SK-N-DZ (cell line): ENCODE measurements around the gene CCDC138.

ENCODE experiments used
- DNase-seq: peaks from one replicate; pipeline ENCODE4 v3.0.0-alpha.2; 2015; ENCODE audit warnings: low spot score

CCDC138 gene

DNA sequence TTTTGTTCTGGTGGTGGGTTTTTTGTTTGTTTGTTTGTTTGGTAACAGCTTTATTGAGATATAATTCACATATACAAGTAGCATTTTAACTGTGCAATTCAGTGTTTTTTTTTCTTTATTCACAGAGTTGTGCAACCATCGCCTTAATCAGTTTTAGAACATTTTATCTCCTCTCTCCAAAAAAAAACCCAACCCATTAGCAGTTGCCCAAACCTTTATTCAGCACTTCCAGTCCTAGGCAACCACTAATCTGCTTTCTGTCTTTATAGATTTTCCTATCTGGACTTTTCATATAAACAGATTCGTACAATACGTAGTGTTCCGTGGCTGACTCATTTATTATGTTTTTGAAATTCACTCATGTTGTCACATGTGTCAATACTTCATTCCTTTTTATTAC, 38.7 kb downstream of the CCDC138 start:
- DNase-seq, result no peak

GRCh38 chr2:108825736-108826135, 39.2 kb downstream of the CCDC138 start:
- DNase-seq, result no peak

- DNase-seq, result no peak
Observed at GRCh38 chr2:108829578-108830310, 43.2 kb downstream of the CCDC138 start.

DNA sequence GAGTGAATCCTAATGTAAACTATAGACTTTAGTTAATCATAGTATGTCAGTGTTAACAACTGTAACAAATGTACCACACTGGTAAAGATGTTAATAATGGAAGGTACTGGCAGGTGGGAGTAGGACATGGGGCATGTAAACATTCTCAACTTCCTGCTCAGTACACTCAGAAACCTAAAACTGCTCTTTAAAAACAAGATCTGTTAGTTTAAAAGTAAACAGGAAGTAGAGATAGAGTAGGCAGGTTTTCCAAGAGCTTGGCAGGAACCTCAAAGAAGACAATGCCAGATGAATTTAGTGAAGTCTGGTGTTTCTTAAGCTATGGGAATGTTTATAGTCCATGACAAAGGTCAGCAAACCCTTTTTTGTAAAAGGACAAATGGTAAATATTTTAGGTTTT, 46.6 kb downstream of the CCDC138 start:
- DNase-seq, result no peak

DNA sequence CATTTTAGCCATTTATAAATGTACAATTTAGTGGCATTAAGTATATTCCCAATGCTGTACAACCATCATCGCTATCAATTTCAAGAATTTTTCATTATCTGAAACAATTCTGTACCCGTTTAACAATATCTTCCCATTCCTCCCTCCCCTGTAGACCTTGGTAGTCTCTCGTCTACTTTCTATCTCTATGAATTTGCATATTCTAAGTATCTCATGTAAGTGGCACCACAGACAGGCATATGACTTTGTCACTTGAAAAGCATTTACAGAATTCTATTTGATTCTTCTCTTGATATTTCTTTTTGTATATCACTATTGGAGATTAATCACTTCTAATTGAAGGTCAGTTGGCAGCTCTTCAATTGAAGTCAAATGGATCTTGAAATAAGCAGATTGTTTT, 48.0 kb downstream of the CCDC138 start:
- no peak for DNase-seq

DNA sequence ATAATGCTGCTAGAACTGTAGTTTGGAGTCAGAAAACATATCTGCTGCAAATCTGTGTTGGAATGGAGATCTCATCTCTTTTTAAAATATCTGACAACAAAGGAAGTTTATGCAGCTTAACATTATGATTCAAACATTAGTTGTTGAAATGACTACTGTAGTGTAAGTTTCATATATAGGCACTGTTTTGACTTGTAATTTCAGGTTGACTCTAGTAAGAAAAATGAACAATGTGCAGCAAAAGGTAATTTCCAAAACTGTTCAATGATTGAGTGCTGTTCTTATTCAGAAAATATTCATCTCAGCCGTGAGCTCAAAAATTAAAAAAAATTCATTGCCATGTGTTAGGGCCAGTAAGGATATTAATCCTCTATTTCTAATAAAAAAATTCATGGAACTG, 48.5 kb downstream of the CCDC138 start:
- DNase-seq, result no peak

DNA sequence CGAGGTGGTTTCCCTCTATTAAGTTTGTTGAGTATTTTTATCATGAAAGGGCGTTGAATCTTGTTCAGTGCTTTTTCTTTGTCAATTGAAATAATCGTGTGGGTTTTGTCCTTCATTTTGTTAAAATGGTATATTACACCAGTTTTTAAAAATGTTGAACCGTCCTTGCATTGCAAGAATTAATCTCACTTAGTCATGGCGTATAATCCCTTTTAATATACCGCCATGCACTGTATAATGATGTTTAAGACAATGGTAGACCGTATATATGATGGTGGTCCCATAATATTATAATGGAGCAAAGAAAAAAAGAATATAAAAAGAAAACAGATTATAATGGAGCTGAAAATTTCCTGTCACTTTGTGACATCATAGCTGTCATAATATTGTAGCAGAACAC, 50.6 kb downstream of the CCDC138 start:
- no peak for DNase-seq

DNA sequence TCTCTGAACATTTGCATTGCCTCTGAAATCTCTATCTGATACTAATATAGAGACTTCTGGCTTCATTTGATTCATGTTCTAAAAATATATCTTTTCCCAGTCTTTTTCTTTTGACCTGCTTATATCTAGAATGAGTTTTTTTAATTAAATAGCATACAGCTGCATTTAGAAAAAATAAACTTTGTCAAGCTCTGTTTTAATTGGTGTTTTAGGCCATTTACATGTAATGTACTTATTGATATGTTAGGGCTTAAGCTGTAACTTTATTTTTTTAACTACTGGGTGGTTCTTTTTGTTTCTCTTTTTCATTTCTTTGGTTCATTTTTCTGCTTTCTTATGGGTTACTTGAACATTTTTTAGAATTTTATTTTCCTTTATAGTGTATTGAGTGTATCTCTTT, 54.9 kb downstream of the CCDC138 start:
- no peak for DNase-seq

DNA sequence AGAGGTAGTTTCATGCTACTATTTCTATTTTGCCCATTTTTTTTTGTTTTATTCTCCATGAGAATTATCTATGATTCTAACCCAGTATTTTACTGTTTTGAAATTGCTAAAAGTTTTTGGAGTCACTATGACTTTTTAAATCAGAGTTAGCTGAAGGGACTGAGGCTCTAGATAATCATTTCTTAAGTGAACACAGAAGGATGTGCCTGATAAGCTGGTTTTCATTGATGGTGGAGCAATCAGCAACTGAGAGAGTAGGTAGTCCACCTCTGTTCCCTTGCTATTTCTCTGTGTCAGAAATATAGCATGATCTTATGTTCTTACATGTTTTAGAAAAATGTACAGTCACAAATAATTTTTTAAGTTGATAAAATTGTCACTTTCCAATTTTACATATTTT, 59.4 kb downstream of the CCDC138 start:
- DNase-seq, result no peak

DNA sequence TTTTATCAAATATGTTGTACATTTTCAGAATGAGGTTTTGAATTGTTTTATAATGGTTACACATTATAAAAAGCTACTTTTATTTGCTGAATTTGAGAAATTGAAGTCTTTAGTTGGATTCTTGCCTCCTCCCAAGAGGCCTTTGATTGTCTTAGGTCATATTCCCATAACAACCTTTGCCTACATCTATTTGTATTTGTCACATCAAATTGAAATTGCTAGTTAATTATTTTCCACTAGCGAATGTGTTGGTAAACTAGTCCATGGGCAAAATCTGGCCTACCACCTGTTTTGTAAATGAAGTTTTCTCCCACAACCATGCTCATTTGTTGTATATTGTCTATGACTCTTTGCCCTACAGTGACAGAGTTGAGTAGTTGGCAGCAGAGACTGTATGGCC, 60.4 kb downstream of the CCDC138 start:
- no peak for DNase-seq

GRCh38 chr2:108852375-108852774, 65.8 kb downstream of the CCDC138 start:
- no peak for DNase-seq

DNA sequence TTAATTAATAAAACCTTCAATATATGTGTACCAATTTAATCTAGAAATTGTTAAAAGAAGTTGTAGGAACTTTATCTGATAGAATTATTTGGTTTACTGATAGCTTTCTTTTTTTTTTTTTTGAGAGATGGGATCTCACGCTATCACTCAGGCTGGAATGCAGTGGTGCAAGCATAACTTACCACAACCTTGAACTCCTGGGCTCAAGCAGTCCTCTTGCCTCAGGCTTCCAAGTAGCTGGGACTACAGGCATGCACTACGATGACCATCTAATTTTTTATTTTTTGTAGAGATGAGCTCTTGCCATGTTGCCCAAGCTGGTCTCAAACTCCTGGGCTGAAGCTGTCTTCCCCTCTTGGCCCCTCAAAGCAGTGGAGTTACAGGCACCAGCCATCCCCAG, 66.8 kb downstream of the CCDC138 start:
- DNase-seq, result no peak

DNA sequence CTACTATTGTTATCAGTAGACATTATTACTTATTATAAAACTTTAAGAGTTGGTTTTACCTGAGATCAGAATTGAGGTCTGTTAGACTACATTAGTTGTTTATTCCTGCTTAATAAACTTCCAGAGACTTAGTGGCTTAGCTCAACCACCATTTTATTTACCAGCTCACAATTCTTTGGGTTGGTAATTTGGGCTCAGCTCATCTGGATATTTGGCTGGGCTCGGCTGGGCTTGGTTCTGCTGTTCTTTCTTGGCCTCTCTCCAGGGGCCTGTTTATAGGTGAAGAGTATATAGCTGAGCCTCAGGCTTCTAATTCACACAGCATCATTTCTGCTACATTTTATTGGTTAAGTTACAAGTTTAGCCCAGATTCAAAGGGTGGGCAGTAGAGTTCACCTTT, 67.9 kb downstream of the CCDC138 start:
- no peak for DNase-seq

DNA sequence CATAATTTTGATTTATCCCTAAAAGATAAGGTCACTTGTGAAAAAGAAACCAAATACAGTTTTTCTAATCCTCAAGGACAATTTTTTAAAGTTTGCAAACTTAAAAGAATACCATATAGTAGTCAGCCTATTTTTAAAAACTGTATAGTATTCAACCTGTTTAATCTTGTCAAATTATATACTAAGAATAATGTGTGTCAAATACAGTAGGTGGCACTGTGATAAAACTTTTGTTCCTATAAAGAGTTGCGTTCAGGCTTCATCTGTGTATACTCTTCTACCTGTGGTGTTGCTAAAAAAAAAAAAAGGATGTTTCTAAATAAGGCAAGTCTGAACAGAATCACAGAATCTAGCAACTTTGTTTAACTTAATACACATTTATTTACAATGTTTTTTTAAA, 68.6 kb downstream of the CCDC138 start:
- no peak for DNase-seq

GRCh38 chr2:108858894-108859293, 72.3 kb downstream of the CCDC138 start:
- no peak for DNase-seq

- no peak for DNase-seq
Observed at GRCh38 chr2:108866041-108866440, 79.5 kb downstream of the CCDC138 start.

DNA sequence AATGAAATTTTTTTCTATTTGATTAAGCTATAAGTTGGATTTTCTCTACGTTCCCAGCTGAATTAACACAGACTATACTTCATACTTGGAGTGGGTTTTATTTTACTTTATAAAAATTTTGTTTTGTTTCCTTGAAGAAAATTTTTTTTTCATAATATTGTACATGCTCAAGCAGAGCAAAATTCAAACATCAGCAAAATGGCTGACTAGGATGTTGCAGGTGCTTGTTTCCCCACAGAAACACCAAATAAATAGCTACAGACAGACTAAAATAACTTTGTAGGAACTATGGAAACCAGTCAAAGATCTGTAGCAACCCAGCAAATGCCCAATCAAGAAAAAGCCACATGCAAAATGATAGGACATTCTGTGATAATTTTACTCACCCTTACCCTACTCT, 82.3 kb downstream of the CCDC138 start:
- no peak for DNase-seq

GRCh38 chr2:108869542-108869941, 83.0 kb downstream of the CCDC138 start:
- DNase-seq, result no peak

- DNase-seq, result no peak
Observed at GRCh38 chr2:108870069-108870644, 83.6 kb downstream of the CCDC138 start.

GRCh38 chr2:108877506-108877905, 90.9 kb downstream of the CCDC138 start:
- DNase-seq, result no peak

GRCh38 chr2:108878276-108878675, 91.7 kb downstream of the CCDC138 start:
- DNase-seq, result no peak

- DNase-seq, result no peak
Observed at GRCh38 chr2:108884619-108885018, 98.0 kb downstream of the CCDC138 start.

DNA sequence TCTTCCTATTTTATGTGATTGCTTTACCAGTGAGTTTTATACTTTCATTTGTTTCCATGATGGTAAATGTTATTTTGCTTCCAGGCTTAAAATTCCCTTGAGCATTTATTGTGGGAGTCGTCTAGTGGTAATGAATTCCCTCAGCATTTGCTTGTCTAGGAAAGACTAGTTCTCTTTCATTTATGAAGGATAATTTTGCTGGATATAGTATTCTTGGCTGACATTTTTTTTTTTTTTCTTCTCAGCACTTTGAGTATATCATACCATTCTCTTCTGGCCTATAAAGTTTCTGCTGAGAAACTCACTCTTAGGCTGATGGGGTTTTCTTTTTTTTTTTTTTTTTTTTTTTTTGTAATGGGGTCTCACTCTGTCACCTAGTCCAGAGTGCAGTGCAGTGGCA, 103.3 kb downstream of the CCDC138 start:
- DNase-seq, result no peak

DNA sequence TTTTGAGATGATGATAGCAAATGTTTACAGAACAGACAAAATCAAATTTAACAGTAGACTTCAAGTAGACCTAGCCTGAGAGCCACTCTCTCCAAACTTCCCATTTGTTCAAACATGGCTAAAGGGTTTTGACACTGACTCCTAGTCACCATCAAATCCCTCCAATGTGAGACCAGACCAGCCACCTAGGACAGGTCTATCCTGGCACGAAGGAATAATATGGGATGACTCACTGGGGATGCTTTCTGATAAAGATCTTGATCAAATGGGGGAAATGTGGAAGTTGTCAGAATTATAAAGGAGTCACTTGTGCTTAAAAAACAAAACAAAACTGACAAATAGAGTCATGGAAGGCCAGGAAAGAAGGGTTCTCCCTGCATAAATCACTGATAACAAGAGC, 106.7 kb downstream of the CCDC138 start:
- no peak for DNase-seq
